ENCODE measurements around the gene PNP. TPM values are rescaled to one million over a fixed set of nuclear protein-coding genes. Genes with fewer than 3 reads are reported as not detected.
A peak's percentile ranks its signal among the peaks of the same experiment; 100 is the strongest.

The PNP gene
- total and polyA plus RNA-seq, 4 donors, result 15.5 to 119 (median 37.0) TPM

- peak overlapping the region; percentile 82 for H3K4me3 ChIP-seq
- H3K27ac ChIP-seq (ENCODE audit: low read depth in 1 of 2, low read length in 1 of 2), result peak overlapping the region; percentile 94 to 95
- H3K27me3 ChIP-seq (ENCODE audit: control insufficient read depth in 3 of 3, insufficient read depth in 3 of 3, low read length in 2 of 3), result peaks cover 0 to 9% (median 7%) of the 10 kb centered on the region in 3 donors
- ATAC-seq (ENCODE audit: insufficient read depth, low FRiP score) (peak; percentile 72), DNase-seq (peak in 2 of 3 donors; percentile 18 to 50)
- H3K4me1 ChIP-seq (ENCODE audit: control insufficient read depth in 5 of 5, insufficient read depth in 5 of 5, low read length in 5 of 5), result peaks cover 1 to 15% (median 9%) of the 10 kb centered on the region in 5 donors
- 1% methylated on average over 12 of the region's 12 CpGs for whole genome bisulfite sequencing, 2 donors
- TF ChIP-seq, protein P1, sequence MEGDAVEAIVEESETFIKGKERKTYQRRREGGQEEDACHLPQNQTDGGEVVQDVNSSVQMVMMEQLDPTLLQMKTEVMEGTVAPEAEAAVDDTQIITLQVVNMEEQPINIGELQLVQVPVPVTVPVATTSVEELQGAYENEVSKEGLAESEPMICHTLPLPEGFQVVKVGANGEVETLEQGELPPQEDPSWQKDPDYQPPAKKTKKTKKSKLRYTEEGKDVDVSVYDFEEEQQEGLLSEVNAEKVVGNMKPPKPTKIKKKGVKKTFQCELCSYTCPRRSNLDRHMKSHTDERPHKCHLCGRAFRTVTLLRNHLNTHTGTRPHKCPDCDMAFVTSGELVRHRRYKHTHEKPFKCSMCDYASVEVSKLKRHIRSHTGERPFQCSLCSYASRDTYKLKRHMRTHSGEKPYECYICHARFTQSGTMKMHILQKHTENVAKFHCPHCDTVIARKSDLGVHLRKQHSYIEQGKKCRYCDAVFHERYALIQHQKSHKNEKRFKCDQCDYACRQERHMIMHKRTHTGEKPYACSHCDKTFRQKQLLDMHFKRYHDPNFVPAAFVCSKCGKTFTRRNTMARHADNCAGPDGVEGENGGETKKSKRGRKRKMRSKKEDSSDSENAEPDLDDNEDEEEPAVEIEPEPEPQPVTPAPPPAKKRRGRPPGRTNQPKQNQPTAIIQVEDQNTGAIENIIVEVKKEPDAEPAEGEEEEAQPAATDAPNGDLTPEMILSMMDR (IDR thresholded peaks at IDR 0.05; ENCODE audit: control extremely low read depth, extremely low read depth), result no peak
- H3K9ac ChIP-seq (ENCODE audit: insufficient read depth in 1 of 2, low read length in 2 of 2), result peak overlapping the region; percentile 72 to 88
- H3K9me3 ChIP-seq (ENCODE audit: control insufficient read depth in 4 of 4, insufficient read depth in 3 of 4, low read length in 3 of 4), result peaks cover 0 to 2% (median 0%) of the 10 kb centered on the region in 4 donors
- peaks cover 0 to 16% (median 4%) of the 10 kb centered on the region in 4 donors for H3K36me3 ChIP-seq (ENCODE audit: control insufficient read depth in 4 of 4, insufficient read depth in 4 of 4, low read length in 4 of 4)
Observed at GRCh38 chr14:20469890-20470602, 840 bp downstream of the PNP start.

- Histone ChIP-seq H3K27me3 (ENCODE audit: control insufficient read depth in 3 of 3, insufficient read depth in 3 of 3, low read length in 2 of 3) (peaks cover 0 to 9% (median 7%) of the 10 kb centered on the region in 3 donors), H3K9ac (ENCODE audit: insufficient read depth in 1 of 2, low read length in 2 of 2) (no peak overlapping the region), H3K27ac (ENCODE audit: low read depth in 1 of 2, low read length in 1 of 2) (peak overlapping the region; percentile 94 to 95), H3K4me1 (ENCODE audit: control insufficient read depth in 5 of 5, insufficient read depth in 5 of 5, low read length in 5 of 5) (peaks cover 1 to 15% (median 9%) of the 10 kb centered on the region in 5 donors), H3K9me3 (ENCODE audit: control insufficient read depth in 4 of 4, insufficient read depth in 3 of 4, low read length in 3 of 4) (peaks cover 0 to 2% (median 0%) of the 10 kb centered on the region in 4 donors), H3K4me3 (peak overlapping the region; percentile 82), H3K36me3 (ENCODE audit: control insufficient read depth in 4 of 4, insufficient read depth in 4 of 4, low read length in 4 of 4) (peaks cover 0 to 19% (median 6%) of the 10 kb centered on the region in 4 donors)
- TF ChIP-seq, protein P1 (IDR thresholded peaks at IDR 0.05; ENCODE audit: control extremely low read depth, extremely low read depth), result no peak
- WGBS, 2 donors, result 0% methylated on average over 2 of the region's 2 CpGs
- DNase-seq (no peak), ATAC-seq (ENCODE audit: insufficient read depth, low FRiP score) (no peak)
Observed at GRCh38 chr14:20470603-20470901, 1.3 kb downstream of the PNP start.

DNA sequence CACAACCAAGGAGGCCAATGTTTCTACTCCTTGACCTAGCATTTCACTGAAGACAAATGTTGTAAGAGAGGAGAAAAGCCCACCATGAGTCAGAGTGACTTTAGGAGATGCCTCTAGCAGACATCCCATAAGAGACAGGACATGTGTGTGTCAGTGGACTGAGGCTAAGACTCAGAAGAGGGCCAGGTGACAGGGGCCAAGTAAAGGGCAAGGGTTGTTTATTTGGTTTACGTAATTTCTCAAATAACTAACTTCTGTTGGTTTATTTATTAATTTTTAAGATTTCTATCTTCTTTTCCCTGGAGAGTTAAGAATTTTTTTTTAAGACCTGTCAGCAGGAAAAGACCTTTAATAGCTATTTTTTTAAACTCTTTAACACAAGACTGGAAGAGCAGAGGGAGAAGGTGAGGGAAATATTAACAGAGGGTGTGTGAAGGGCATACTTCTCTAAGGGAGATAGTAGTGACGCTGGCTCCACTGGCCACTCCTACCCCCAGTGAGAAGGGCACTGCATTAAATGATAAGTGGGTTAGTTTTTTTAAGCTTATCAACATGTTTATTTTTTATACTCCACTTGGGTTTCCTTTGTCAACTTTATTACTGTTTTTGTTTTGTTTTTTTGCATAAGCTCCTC, 3.4 kb downstream of the PNP start:
- ATAC-seq (ENCODE audit: insufficient read depth, low FRiP score) (no peak), DNase-seq (no peak)
- no peak overlapping the region for H3K4me3 ChIP-seq
- H3K27me3 ChIP-seq (ENCODE audit: control insufficient read depth in 3 of 3, insufficient read depth in 3 of 3, low read length in 2 of 3), result peaks cover 0 to 7% (median 4%) of the 10 kb centered on the region in 3 donors
- 80 to 88% methylated on average over 2 of the region's 2 CpGs for WGBS, 2 donors
- peaks cover 7 to 19% (median 14%) of the 10 kb centered on the region in 5 donors for H3K4me1 ChIP-seq (ENCODE audit: control insufficient read depth in 5 of 5, insufficient read depth in 5 of 5, low read length in 5 of 5)
- H3K9me3 ChIP-seq (ENCODE audit: control insufficient read depth in 4 of 4, insufficient read depth in 3 of 4, low read length in 3 of 4), result peaks cover 0 to 2% (median 0%) of the 10 kb centered on the region in 4 donors
- H3K36me3 ChIP-seq (ENCODE audit: control insufficient read depth in 4 of 4, insufficient read depth in 4 of 4, low read length in 4 of 4), result peaks cover 0 to 31% (median 12%) of the 10 kb centered on the region in 4 donors
- H3K9ac ChIP-seq (ENCODE audit: insufficient read depth in 1 of 2, low read length in 2 of 2), result no peak overlapping the region
- H3K27ac ChIP-seq (ENCODE audit: low read depth in 1 of 2, low read length in 1 of 2), result no peak overlapping the region
- TF ChIP-seq, protein P1 (IDR thresholded peaks at IDR 0.05; ENCODE audit: control extremely low read depth, extremely low read depth), result no peak
